ENCODE results near the gene FGB.
"Not testable (repeated sequence)": the region's sequence is repeated elsewhere in the genome, so short reads cannot be mapped to it uniquely, and the experiment has no call there.

Gene FGB

GRCh38 chr4:154595807-154596206 is 33.0 kb downstream of the FGB start:
- no peaks in the 10 kb centered on the region for H3K4me1 ChIP-seq (ENCODE audit: control insufficient read depth, insufficient read depth, low read length)
- H3K27ac ChIP-seq (ENCODE audit: low read length) = no peak overlapping the region
- H3K36me3 ChIP-seq (ENCODE audit: control insufficient read depth, insufficient read depth, low read length) = no peaks in the 10 kb centered on the region
- no peak overlapping the region for H3K4me3 ChIP-seq (ENCODE audit: low read length)
- no peaks in the 10 kb centered on the region for H3K27me3 ChIP-seq (ENCODE audit: control insufficient read depth, insufficient read depth, low read length)
- no peaks in the 10 kb centered on the region for H3K9me3 ChIP-seq (ENCODE audit: control insufficient read depth, insufficient read depth, low read length)
- no peak for DNase-seq (ENCODE audit: low read depth, low spot score)

GRCh38 chr4:154597281-154597680 is 34.5 kb downstream of the FGB start:
- WGBS (ENCODE audit: insufficient coverage, insufficient read length) = no CpG with 5 or more reads among the region's 11 CpGs
- H3K27me3 ChIP-seq (ENCODE audit: control insufficient read depth, insufficient read depth, low read length); DNase-seq (ENCODE audit: low read depth, low spot score): not testable (repeated sequence)

GRCh38 chr4:154597798-154598774 is 35.3 kb downstream of the FGB start:
- no peaks in the 10 kb centered on the region for H3K9me3 ChIP-seq (ENCODE audit: control insufficient read depth, insufficient read depth, low read length)
- no CpG with 5 or more reads among the region's 7 CpGs for WGBS (ENCODE audit: insufficient coverage, insufficient read length)
- no peak for DNase-seq (ENCODE audit: low read depth, low spot score)
- no peaks in the 10 kb centered on the region for H3K36me3 ChIP-seq (ENCODE audit: control insufficient read depth, insufficient read depth, low read length)
- H3K4me3 ChIP-seq (ENCODE audit: low read length) = no peak overlapping the region
- no peaks in the 10 kb centered on the region for H3K27me3 ChIP-seq (ENCODE audit: control insufficient read depth, insufficient read depth, low read length)
- H3K27ac ChIP-seq (ENCODE audit: low read length) = no peak overlapping the region
- no peaks in the 10 kb centered on the region for H3K4me1 ChIP-seq (ENCODE audit: control insufficient read depth, insufficient read depth, low read length)

More at GRCh38 chr4:154597281-154597680, 34.5 kb downstream of the FGB start:
- H3K4me1 ChIP-seq (ENCODE audit: control insufficient read depth, insufficient read depth, low read length); H3K27ac ChIP-seq (ENCODE audit: low read length); H3K36me3 ChIP-seq (ENCODE audit: control insufficient read depth, insufficient read depth, low read length); H3K9me3 ChIP-seq (ENCODE audit: control insufficient read depth, insufficient read depth, low read length); H3K4me3 ChIP-seq (ENCODE audit: low read length): not testable (repeated sequence)

DNA sequence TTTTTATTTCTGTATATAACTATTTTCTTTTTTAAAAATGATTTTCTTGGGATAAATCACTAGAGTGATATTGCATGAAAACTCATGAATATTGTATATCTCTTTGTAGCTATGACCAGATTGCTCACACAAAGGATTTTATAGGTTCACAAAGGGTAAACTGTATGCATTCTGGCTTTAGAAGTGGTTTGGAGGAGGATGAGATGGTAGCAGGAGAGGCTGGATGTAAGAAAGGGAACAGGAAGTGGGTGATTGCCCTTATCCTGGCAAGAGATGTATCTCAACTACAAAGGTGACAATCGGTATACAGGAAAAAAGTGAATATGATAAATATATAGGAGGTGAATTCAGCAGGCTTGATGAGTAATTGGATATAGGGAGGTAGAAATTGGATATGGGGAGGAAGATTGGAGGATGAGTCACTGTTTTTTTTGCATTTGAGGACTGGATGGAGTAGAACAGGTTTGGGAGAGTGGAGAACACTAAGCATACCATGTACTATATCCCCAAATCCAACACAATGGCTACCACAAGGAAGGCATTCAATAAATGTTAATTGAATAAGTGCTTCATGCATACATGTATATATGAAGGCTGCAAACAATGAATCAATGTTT is 39.7 kb downstream of the FGB start:
- H3K27ac ChIP-seq (ENCODE audit: low read length) = no peak overlapping the region
- H3K9me3 ChIP-seq (ENCODE audit: control insufficient read depth, insufficient read depth, low read length) = no peaks in the 10 kb centered on the region
- H3K4me1 ChIP-seq (ENCODE audit: control insufficient read depth, insufficient read depth, low read length) = no peaks in the 10 kb centered on the region
- H3K4me3 ChIP-seq (ENCODE audit: low read length) = no peak overlapping the region
- DNase-seq (ENCODE audit: low read depth, low spot score) = no peak
- WGBS (ENCODE audit: insufficient coverage, insufficient read length) = 100% methylated on average over 1 of the region's 1 CpG
- no peaks in the 10 kb centered on the region for H3K27me3 ChIP-seq (ENCODE audit: control insufficient read depth, insufficient read depth, low read length)
- no peaks in the 10 kb centered on the region for H3K36me3 ChIP-seq (ENCODE audit: control insufficient read depth, insufficient read depth, low read length)

GRCh38 chr4:154603033-154603943 is 40.5 kb downstream of the FGB start:
- Histone ChIP-seq H3K4me1 (ENCODE audit: control insufficient read depth, insufficient read depth, low read length) (no peaks in the 10 kb centered on the region), H3K9me3 (ENCODE audit: control insufficient read depth, insufficient read depth, low read length) (no peaks in the 10 kb centered on the region), H3K27ac (ENCODE audit: low read length) (no peak overlapping the region), H3K4me3 (ENCODE audit: low read length) (no peak overlapping the region), H3K36me3 (ENCODE audit: control insufficient read depth, insufficient read depth, low read length) (no peaks in the 10 kb centered on the region), H3K27me3 (ENCODE audit: control insufficient read depth, insufficient read depth, low read length) (no peaks in the 10 kb centered on the region)
- no peak for DNase-seq (ENCODE audit: low read depth, low spot score)
- no CpG with 5 or more reads among the region's 6 CpGs for WGBS (ENCODE audit: insufficient coverage, insufficient read length)

- no peak overlapping the region for H3K27ac ChIP-seq (ENCODE audit: low read length)
- no peak for DNase-seq (ENCODE audit: low read depth, low spot score)
- no peaks in the 10 kb centered on the region for H3K9me3 ChIP-seq (ENCODE audit: control insufficient read depth, insufficient read depth, low read length)
- H3K4me1 ChIP-seq (ENCODE audit: control insufficient read depth, insufficient read depth, low read length) = no peaks in the 10 kb centered on the region
- no CpG with 5 or more reads among the region's 4 CpGs for WGBS (ENCODE audit: insufficient coverage, insufficient read length)
- no peaks in the 10 kb centered on the region for H3K36me3 ChIP-seq (ENCODE audit: control insufficient read depth, insufficient read depth, low read length)
- H3K27me3 ChIP-seq (ENCODE audit: control insufficient read depth, insufficient read depth, low read length) = no peaks in the 10 kb centered on the region
- H3K4me3 ChIP-seq (ENCODE audit: low read length) = no peak overlapping the region
These were observed 41.9 kb downstream of the FGB start for GRCh38 chr4:154604696-154605200.

GRCh38 chr4:154606728-154607723 is 44.2 kb downstream of the FGB start:
- H3K4me3 ChIP-seq (ENCODE audit: low read length) = no peak overlapping the region
- H3K27ac ChIP-seq (ENCODE audit: low read length) = no peak overlapping the region
- no peaks in the 10 kb centered on the region for H3K27me3 ChIP-seq (ENCODE audit: control insufficient read depth, insufficient read depth, low read length)
- H3K9me3 ChIP-seq (ENCODE audit: control insufficient read depth, insufficient read depth, low read length) = no peaks in the 10 kb centered on the region
- DNase-seq (ENCODE audit: low read depth, low spot score) = no peak
- H3K36me3 ChIP-seq (ENCODE audit: control insufficient read depth, insufficient read depth, low read length) = no peaks in the 10 kb centered on the region
- H3K4me1 ChIP-seq (ENCODE audit: control insufficient read depth, insufficient read depth, low read length) = no peaks in the 10 kb centered on the region
- no CpG with 5 or more reads among the region's 6 CpGs for WGBS (ENCODE audit: insufficient coverage, insufficient read length)

DNA sequence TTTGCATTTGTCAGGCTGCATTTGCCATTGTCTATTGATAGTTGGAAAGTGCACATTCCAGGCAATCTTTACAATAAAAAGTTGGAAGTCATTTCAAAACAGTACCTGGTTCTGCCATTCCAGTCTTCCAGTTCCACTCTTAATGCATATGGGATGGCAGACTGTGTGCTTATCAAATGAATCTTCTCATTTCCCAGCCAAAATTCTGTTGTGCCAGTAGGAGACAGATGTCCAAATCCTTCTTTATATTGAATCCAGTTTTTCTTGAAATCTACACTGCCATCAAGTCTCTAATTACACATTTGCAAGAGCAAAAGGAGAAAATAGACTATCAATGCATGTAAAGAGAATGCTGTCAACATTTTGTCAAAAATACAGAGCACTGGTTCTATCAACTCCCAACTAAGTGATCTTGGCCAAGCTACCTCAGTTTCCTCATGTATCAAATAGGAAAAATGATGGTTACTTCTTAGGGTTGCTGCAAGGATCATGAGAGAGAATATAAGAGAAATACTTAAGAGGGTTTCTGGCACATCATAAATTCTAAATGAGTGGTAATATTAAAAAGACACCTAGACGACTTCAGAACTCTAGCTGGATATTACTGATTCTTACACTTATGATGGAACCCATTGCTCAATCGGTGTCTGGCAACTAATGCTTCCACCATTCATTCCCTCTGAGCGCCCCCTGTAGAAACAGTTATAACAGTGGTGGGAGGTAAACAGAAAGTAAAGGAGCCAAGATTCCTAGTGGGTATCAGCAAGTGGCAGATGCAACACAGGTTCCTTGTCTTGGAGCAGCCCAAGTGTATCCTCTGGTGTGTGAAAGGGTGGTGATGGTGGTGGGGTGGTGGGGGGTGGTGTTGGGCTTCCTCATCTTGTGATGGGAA is 45.8 kb downstream of the FGB start:
- DNase-seq (ENCODE audit: low read depth, low spot score) = no peak
- WGBS (ENCODE audit: insufficient coverage, insufficient read length) = no CpG with 5 or more reads among the region's 3 CpGs
- Histone ChIP-seq H3K4me1 (ENCODE audit: control insufficient read depth, insufficient read depth, low read length) (no peaks in the 10 kb centered on the region), H3K27me3 (ENCODE audit: control insufficient read depth, insufficient read depth, low read length) (no peaks in the 10 kb centered on the region), H3K9me3 (ENCODE audit: control insufficient read depth, insufficient read depth, low read length) (no peaks in the 10 kb centered on the region), H3K4me3 (ENCODE audit: low read length) (no peak overlapping the region), H3K36me3 (ENCODE audit: control insufficient read depth, insufficient read depth, low read length) (no peaks in the 10 kb centered on the region), H3K27ac (ENCODE audit: low read length) (no peak overlapping the region)

DNA sequence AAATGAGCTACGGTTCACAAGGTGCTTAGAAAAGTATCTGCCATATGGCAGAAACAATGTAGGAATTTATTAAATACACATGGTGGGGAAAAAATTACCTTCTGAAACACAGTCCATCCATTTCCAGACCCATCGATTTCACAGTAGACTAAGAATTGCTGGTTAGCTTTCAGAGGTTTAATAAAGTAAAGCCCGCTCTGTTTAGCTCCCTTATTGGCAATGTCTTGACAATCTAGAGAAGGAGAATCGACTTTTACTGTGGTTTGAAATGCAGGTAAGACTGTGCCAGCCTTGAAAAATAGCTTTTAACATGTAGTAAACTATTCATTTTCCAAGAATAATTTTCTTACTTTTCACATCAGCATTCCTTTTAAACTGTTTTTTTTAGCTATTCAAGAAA is 46.7 kb downstream of the FGB start:
- H3K9me3 ChIP-seq (ENCODE audit: control insufficient read depth, insufficient read depth, low read length) = no peaks in the 10 kb centered on the region
- no peak for DNase-seq (ENCODE audit: low read depth, low spot score)
- H3K27me3 ChIP-seq (ENCODE audit: control insufficient read depth, insufficient read depth, low read length) = no peaks in the 10 kb centered on the region
- no peaks in the 10 kb centered on the region for H3K4me1 ChIP-seq (ENCODE audit: control insufficient read depth, insufficient read depth, low read length)
- no CpG with 5 or more reads among the region's 4 CpGs for WGBS (ENCODE audit: insufficient coverage, insufficient read length)
- H3K4me3 ChIP-seq (ENCODE audit: low read length) = no peak overlapping the region
- no peaks in the 10 kb centered on the region for H3K36me3 ChIP-seq (ENCODE audit: control insufficient read depth, insufficient read depth, low read length)
- no peak overlapping the region for H3K27ac ChIP-seq (ENCODE audit: low read length)
